CD4-positive, alpha-beta memory T cell (primary cell): ENCODE results near the gene CRYBA1. TPM values are rescaled to one million over a fixed set of nuclear protein-coding genes. Genes with fewer than 3 reads are reported as not detected.

Experiments
- CTCF ChIA-PET: fragments of 350-600 bp; sonication (Branson Sonifier 250); formaldehyde crosslinking; loops from one replicate; lab custom pipeline; 2021; ENCODE audit warnings: inconsistent platforms; ENCODE audit not compliant: partially characterized antibody; lab: Charles Lee
- POLR2A ChIA-PET: fragments of 350-600 bp; sonication (Branson Sonifier 250); formaldehyde crosslinking; loops from one replicate; lab custom pipeline; 2021; ENCODE audit not compliant: partially characterized antibody; lab: Charles Lee
- DNase-seq, 5 donors: peaks; one replicate each; pipeline versions ENCODE4 v3.0.0 to v3.0.0-alpha.2; 2020 to 2022; ENCODE audit warnings: mixed read lengths in 1 of 5
- H3K27ac ChIP-seq: one replicate; pipeline ENCODE4 v1.7.0; 2013; ENCODE audit warnings: low read depth, low read length
- H3K27me3 ChIP-seq: 2 replicates; pipeline ENCODE4 v1.7.0; 2013; ENCODE audit warnings: mild to moderate bottlenecking, low read length, moderate library complexity; ENCODE audit not compliant: insufficient read depth
- H3K36me3 ChIP-seq: 2 replicates; pipeline ENCODE4 v1.7.0; 2013; ENCODE audit warnings: mild to moderate bottlenecking, low read length, moderate library complexity; ENCODE audit not compliant: insufficient read depth
- H3K4me1 ChIP-seq: 2 replicates; pipeline ENCODE4 v1.7.0; 2013; ENCODE audit warnings: mild to moderate bottlenecking, low read length, moderate library complexity; ENCODE audit not compliant: insufficient read depth
- H3K4me3 ChIP-seq, 2 donors: one replicate each; pipeline ENCODE4 v1.7.0; 2013; ENCODE audit warnings: low read length in 2 of 2, mild to moderate bottlenecking in 1 of 2
- H3K9me3 ChIP-seq, 2 donors: one replicate each; pipeline ENCODE4 v1.7.0; 2013; ENCODE audit warnings: low read length in 2 of 2, control low read depth in 1 of 2; ENCODE audit not compliant: control insufficient read depth in 1 of 2
- H3K27ac Mint-ChIP-seq, 7 donors: one replicate each; pipeline ENCODE4 v1.8.0; 2020 to 2021; ENCODE audit warnings: mixed read lengths in 7 of 7, mild to moderate bottlenecking in 6 of 7, inconsistent platforms in 3 of 7, moderate library complexity in 3 of 7
- H3K27me3 Mint-ChIP-seq, 2 donors: one replicate each; pipeline ENCODE4 v1.8.0; 2020 to 2021; ENCODE audit warnings: mixed read lengths in 2 of 2
- H3K36me3 Mint-ChIP-seq, 2 donors: one replicate each; pipeline ENCODE4 v1.8.0; 2020 to 2021; ENCODE audit warnings: mixed read lengths in 2 of 2, inconsistent platforms in 1 of 2, mild to moderate bottlenecking in 1 of 2
- H3K4me1 Mint-ChIP-seq, 4 donors: one replicate each; pipeline ENCODE4 v1.8.0; 2020 to 2021; ENCODE audit warnings: mixed read lengths in 4 of 4, mild to moderate bottlenecking in 1 of 4
- H3K4me3 Mint-ChIP-seq, 8 donors: one replicate each; pipeline ENCODE4 v1.8.0; 2020 to 2021; ENCODE audit warnings: mixed read lengths in 8 of 8, mild to moderate bottlenecking in 7 of 8, moderate library complexity in 6 of 8, inconsistent platforms in 3 of 8
- H3K9me3 Mint-ChIP-seq, 8 donors: one replicate each; pipeline ENCODE4 v1.8.0; 2020 to 2021; ENCODE audit warnings: mixed read lengths in 8 of 8, mild to moderate bottlenecking in 5 of 8, inconsistent platforms in 3 of 8, moderate library complexity in 1 of 8
- intact Hi-C: fragments of 100-400 bp; cut with micrococcal nuclease; formaldehyde crosslinking; loops from one replicate; pipeline ENCODE4 v1.15.1; 2023
- polyA plus RNA-seq, 2 donors: library from polyadenylated mRNA; unstranded; fragments of 300-500 nt; fragmentation: Illumina TruSeq; gene quantifications; one replicate each; pipeline ENCODE4 v1.2.3, GENCODE V29; 2021
- total RNA-seq, 2 experiments: library from RNA; stranded (reverse); gene quantifications; one replicate each; pipeline ENCODE4 v1.2.3, GENCODE V29; 2021

CRYBA1 gene
- total and polyA plus RNA-seq, 4 experiments from 2014 or later = not detected

DNA sequence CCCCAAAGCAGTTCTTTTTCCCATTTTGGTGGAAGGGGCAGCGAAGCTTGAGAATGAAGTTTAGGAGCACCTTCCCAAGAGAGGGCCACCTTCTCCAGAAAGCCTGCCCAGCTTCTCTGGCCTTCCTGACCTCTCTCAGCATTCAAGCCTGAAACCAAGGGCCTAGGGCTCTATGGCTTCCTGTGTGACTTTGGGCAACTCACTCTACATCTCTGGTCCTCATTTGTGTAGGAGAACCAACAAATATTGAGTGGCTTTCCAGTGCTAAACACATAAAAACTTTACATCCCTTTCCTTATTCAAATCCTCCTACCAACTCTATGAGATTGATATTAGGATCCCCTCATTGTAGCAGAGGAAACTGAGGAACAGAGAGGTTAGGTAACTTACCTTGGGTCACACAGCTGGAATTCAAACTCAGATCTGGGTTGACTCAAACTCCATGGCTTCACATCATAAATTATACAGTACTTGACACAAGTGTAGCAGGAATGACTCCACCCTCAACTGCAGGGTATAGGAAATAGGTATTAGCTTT lies 34.5 kb upstream of the CRYBA1 start:
- no peaks in the 10 kb centered on the region for H3K4me1 ChIP-seq
- intact Hi-C loops = no loop called here
- no peak for DNase-seq
- Mint-ChIP-seq H3K4me3 (no peak overlapping the region), H3K36me3 (no peaks in the 10 kb centered on the region), H3K27ac (no peak overlapping the region), H3K27me3 (no peaks in the 10 kb centered on the region), H3K9me3 (no peaks in the 10 kb centered on the region), H3K4me1 (no peaks in the 10 kb centered on the region)
- ChIA-PET CTCF (interaction anchor here (1.1 to 1.5 kb wide), 4 partner anchors 45 to 95 kb away, joined by 3 to 7 read pairs (median 4); no protein-coding TSS in a partner anchor), POLR2A (no interaction called here)
- no peak overlapping the region for H3K27ac ChIP-seq
- H3K36me3 ChIP-seq = no peaks in the 10 kb centered on the region
- H3K9me3 ChIP-seq = no peaks in the 10 kb centered on the region
- no peaks in the 10 kb centered on the region for H3K27me3 ChIP-seq
- no peak overlapping the region for H3K4me3 ChIP-seq

- Histone ChIP-seq H3K27me3 (no peaks in the 10 kb centered on the region), H3K36me3 (no peaks in the 10 kb centered on the region), H3K4me1 (no peaks in the 10 kb centered on the region), H3K27ac (no peak overlapping the region), H3K4me3 (no peak overlapping the region), H3K9me3 (no peaks in the 10 kb centered on the region)
- ChIA-PET POLR2A (no interaction called here), CTCF (interaction anchor here (1.1 to 1.5 kb wide), 5 partner anchors 8 to 95 kb away, joined by 3 to 7 read pairs (median 3); no protein-coding TSS in a partner anchor)
- Mint-ChIP-seq H3K4me1 (no peaks in the 10 kb centered on the region), H3K4me3 (no peak overlapping the region), H3K9me3 (no peaks in the 10 kb centered on the region), H3K27me3 (no peaks in the 10 kb centered on the region), H3K27ac (no peak overlapping the region), H3K36me3 (no peaks in the 10 kb centered on the region)
- intact Hi-C loops = no loop called here
- no peak for DNase-seq
Observed at GRCh38 chr17:29212681-29213121, 34.0 kb upstream of the CRYBA1 start.

DNA sequence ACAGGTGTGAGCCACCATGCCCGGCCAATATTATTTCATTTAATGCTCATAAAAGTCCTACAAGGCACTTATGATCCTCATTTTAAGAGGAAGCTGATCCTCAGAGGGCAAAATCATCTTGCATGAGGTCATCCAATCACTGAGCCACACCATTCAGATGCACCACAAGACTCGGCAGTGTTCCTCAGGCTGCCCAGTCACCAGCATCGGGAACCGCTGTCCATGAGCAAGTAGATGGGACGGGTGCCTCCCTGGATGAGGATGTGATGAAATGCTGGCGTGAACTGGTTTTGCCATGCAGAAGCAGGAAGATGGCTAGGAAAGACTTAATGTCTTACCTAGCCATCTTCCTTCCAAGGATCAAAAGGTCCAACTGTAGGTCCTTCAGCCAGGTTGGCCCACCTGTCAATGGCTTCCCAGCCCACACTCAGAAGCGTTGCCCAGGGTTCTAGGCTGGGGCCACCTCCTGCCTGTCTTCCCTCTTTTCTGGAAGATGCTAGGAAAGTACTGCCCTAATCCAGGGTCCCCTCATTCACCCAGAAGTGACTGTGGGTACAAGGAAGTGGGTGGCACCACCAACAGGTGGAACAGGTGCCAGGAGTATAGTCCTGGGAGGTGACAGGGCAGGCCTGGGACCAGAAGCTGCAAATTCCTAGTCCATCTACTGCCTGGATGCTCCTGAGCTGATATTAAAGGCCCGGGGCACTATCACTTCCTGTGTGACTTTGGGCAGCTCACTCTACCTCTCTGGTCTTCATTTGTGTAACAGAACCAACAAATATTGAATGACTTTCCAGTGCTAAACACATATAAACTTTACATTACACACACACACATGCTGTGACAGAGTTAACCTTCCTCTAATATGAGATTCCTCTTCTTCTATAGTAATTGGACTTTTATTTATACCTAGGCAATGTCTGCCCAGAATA lies 32.2 kb upstream of the CRYBA1 start:
- POLR2A ChIA-PET = no interaction called here
- no peak for DNase-seq
- H3K27ac ChIP-seq = no peak overlapping the region
- H3K27me3 ChIP-seq = no peaks in the 10 kb centered on the region
- H3K9me3 Mint-ChIP-seq = no peaks in the 10 kb centered on the region
- H3K36me3 ChIP-seq = no peaks in the 10 kb centered on the region
- CTCF ChIA-PET = interaction anchor here (1.4 to 11.8 kb wide), 4 partner anchors 18 to 90 kb away, joined by 4 to 277 read pairs (median 10); no protein-coding TSS in a partner anchor
- no peak overlapping the region for H3K4me3 Mint-ChIP-seq
- H3K4me1 ChIP-seq = no peaks in the 10 kb centered on the region
- no peak overlapping the region for H3K4me3 ChIP-seq
- no peak overlapping the region for H3K27ac Mint-ChIP-seq
- no peaks in the 10 kb centered on the region for H3K9me3 ChIP-seq
- intact Hi-C loops = no loop called here
- H3K27me3 Mint-ChIP-seq = peaks cover 0 to 2% of the 10 kb centered on the region in 2 donors
- H3K36me3 Mint-ChIP-seq = no peaks in the 10 kb centered on the region
- H3K4me1 Mint-ChIP-seq = peaks cover 1 to 5% (median 4%) of the 10 kb centered on the region in 4 donors

DNA sequence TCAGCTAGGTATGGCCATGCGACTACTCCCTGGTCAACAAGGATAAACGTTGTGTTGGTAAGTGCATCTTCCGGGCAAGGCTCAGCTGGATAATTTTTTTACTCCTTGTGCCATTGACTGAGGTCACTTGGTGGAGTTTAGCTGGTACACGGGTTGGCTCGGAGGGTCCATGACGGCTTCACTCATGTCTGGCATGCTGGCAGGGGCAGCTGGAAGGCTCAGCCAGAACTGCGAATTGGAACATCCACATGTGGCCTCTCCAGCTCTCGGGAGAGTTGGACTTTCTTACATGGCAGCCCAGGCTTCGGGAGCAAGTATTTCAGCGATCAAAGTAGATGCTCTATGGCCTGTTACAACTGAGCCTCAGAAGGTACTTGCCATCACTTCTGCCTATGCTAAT lies 31.5 kb upstream of the CRYBA1 start:
- CTCF ChIA-PET = interaction anchor here (1.5 to 11.8 kb wide), 3 partner anchors 28 to 91 kb away, joined by 4 to 277 read pairs (median 15); no protein-coding TSS in a partner anchor
- no peak overlapping the region for H3K27ac ChIP-seq
- Mint-ChIP-seq H3K27ac (no peak overlapping the region), H3K4me3 (no peak overlapping the region), H3K27me3 (peaks cover 0 to 2% of the 10 kb centered on the region in 2 donors), H3K36me3 (no peaks in the 10 kb centered on the region), H3K4me1 (peaks cover 4 to 9% (median 7%) of the 10 kb centered on the region in 4 donors), H3K9me3 (no peaks in the 10 kb centered on the region)
- no peaks in the 10 kb centered on the region for H3K27me3 ChIP-seq
- POLR2A ChIA-PET = no interaction called here
- intact Hi-C loops = no loop called here
- no peaks in the 10 kb centered on the region for H3K4me1 ChIP-seq
- H3K4me3 ChIP-seq = no peak overlapping the region
- no peaks in the 10 kb centered on the region for H3K36me3 ChIP-seq
- no peaks in the 10 kb centered on the region for H3K9me3 ChIP-seq
- no peak for DNase-seq

GRCh38 chr17:29215717-29216116 lies 30.9 kb upstream of the CRYBA1 start:
- no peaks in the 10 kb centered on the region for H3K4me1 ChIP-seq
- no peaks in the 10 kb centered on the region for H3K36me3 ChIP-seq
- H3K4me3 ChIP-seq = no peak overlapping the region
- Mint-ChIP-seq H3K4me3 (no peak overlapping the region), H3K4me1 (peaks cover 4 to 9% (median 7%) of the 10 kb centered on the region in 4 donors), H3K9me3 (no peaks in the 10 kb centered on the region), H3K27me3 (peaks cover 0 to 2% of the 10 kb centered on the region in 2 donors), H3K27ac (no peak overlapping the region), H3K36me3 (no peaks in the 10 kb centered on the region)
- ChIA-PET CTCF (interaction anchor here (2.3 to 11.8 kb wide), 3 partner anchors 36 to 91 kb away, joined by 8 to 277 read pairs (median 15); partner anchors contain the start of gene MYO18A), POLR2A (no interaction called here)
- intact Hi-C loops = no loop called here
- H3K27me3 ChIP-seq = no peaks in the 10 kb centered on the region
- DNase-seq = no peak
- no peaks in the 10 kb centered on the region for H3K9me3 ChIP-seq
- H3K27ac ChIP-seq = no peak overlapping the region

DNA sequence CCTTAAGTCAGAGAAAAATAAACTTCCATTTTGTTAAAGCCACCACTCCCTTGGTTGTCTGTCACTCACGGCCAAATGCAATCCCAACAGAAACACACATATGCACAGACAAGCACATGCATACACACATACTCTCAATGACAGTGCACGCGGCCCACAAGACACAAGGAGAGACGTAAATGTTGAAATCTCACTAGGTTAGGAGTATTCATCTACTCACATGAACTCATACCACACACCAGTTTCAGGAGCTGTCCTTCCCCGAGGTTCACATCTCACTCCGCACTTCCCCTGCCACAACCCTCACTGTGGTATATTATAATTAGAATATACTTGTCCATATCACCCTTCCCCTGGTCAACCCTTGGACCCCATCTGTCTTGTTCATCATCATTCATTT lies 30.5 kb upstream of the CRYBA1 start:
- Histone ChIP-seq H3K9me3 (no peaks in the 10 kb centered on the region), H3K27me3 (no peaks in the 10 kb centered on the region), H3K27ac (no peak overlapping the region), H3K4me3 (no peak overlapping the region), H3K4me1 (no peaks in the 10 kb centered on the region), H3K36me3 (no peaks in the 10 kb centered on the region)
- H3K27me3 Mint-ChIP-seq = peaks cover 0 to 2% of the 10 kb centered on the region in 2 donors
- no peak for DNase-seq
- no peak overlapping the region for H3K4me3 Mint-ChIP-seq
- no peaks in the 10 kb centered on the region for H3K36me3 Mint-ChIP-seq
- ChIA-PET POLR2A (interaction anchor here (1.8 to 2.1 kb wide), 2 partner anchors 67 to 71 kb away, joined by 4 to 6 read pairs; no protein-coding TSS in a partner anchor), CTCF (interaction anchor here (1.1 to 11.8 kb wide), 6 partner anchors 32 to 92 kb away, joined by 3 to 277 read pairs (median 6); partner anchors contain the start of gene MYO18A)
- peaks cover 4 to 9% (median 7%) of the 10 kb centered on the region in 4 donors for H3K4me1 Mint-ChIP-seq
- no peak overlapping the region for H3K27ac Mint-ChIP-seq
- no peaks in the 10 kb centered on the region for H3K9me3 Mint-ChIP-seq
- intact Hi-C loops = no loop called here

DNA sequence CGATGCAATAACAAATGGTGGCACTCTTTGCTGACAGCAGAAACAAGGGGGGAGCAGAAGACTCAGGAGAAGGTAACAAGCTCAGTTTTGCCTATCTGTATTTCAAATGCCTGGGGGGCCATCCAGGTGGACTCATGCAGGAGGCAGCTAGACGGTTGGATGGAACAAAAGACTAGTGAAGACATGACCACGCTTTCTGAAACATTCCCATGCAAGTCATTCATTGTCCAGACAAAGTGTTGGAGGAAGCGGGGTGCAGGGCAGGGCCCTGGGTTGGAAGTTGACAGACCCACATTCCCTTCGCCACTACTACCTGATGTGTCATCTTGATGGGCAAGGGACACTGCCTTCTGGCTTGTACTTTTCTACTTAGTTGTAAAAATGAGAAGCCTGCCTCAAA lies 29.8 kb upstream of the CRYBA1 start:
- CTCF ChIA-PET = interaction anchor here (1.0 to 11.8 kb wide), 10 partner anchors 9 to 92 kb away, joined by 3 to 277 read pairs (median 4); partner anchors contain the start of gene MYO18A
- Histone ChIP-seq H3K27me3 (no peaks in the 10 kb centered on the region), H3K9me3 (no peaks in the 10 kb centered on the region), H3K27ac (no peak overlapping the region), H3K36me3 (no peaks in the 10 kb centered on the region), H3K4me3 (no peak overlapping the region), H3K4me1 (no peaks in the 10 kb centered on the region)
- POLR2A ChIA-PET = interaction anchor here (1.8 to 2.1 kb wide), 2 partner anchors 68 to 71 kb away, joined by 4 to 6 read pairs; no protein-coding TSS in a partner anchor
- H3K9me3 Mint-ChIP-seq = no peaks in the 10 kb centered on the region
- no peak overlapping the region for H3K4me3 Mint-ChIP-seq
- peaks cover 0 to 2% of the 10 kb centered on the region in 2 donors for H3K27me3 Mint-ChIP-seq
- DNase-seq = no peak
- peaks cover 4 to 9% (median 7%) of the 10 kb centered on the region in 4 donors for H3K4me1 Mint-ChIP-seq
- H3K27ac Mint-ChIP-seq = no peak overlapping the region
- H3K36me3 Mint-ChIP-seq = no peaks in the 10 kb centered on the region
- intact Hi-C loops = no loop called here
